ENCODE results near the gene SNRPD3.
"Not testable (repeated sequence)": the region's sequence is repeated elsewhere in the genome, so short reads cannot be mapped to it uniquely, and the experiment has no call there.

Gene SNRPD3

GRCh38 chr22:24588757-24589481, 33.1 kb downstream of the SNRPD3 start:
- in situ Hi-C loops (cut with MboI; ENCODE audit: low sequenced_read_pairs): no loop called here

- in situ Hi-C loops (cut with MboI; ENCODE audit: low sequenced_read_pairs): no loop called here
These were observed 33.8 kb downstream of the SNRPD3 start for GRCh38 chr22:24589518-24590030.

- in situ Hi-C loops (cut with MboI; ENCODE audit: low sequenced_read_pairs): no loop called here
These were observed 34.9 kb downstream of the SNRPD3 start for GRCh38 chr22:24590596-24591173.

GRCh38 chr22:24591286-24591830, 35.6 kb downstream of the SNRPD3 start:
- in situ Hi-C loops (cut with MboI; ENCODE audit: low sequenced_read_pairs): no loop called here

- in situ Hi-C loops (cut with MboI; ENCODE audit: low sequenced_read_pairs): no loop called here
These were observed 36.5 kb downstream of the SNRPD3 start for GRCh38 chr22:24592058-24592850.

GRCh38 chr22:24592851-24593558, 37.2 kb downstream of the SNRPD3 start, which contains the start of gene LRRC75B:
TSS of gene LRRC75B (minus strand) at chr22:24593073. CDS start at chr22:24593039, 34 bp downstream.
- in situ Hi-C loops (cut with MboI; ENCODE audit: low sequenced_read_pairs): no loop called here

- in situ Hi-C loops (cut with MboI; ENCODE audit: low sequenced_read_pairs): not testable (repeated sequence)
These were observed 37.7 kb downstream of the SNRPD3 start for GRCh38 chr22:24593559-24593835.

- in situ Hi-C loops (cut with MboI; ENCODE audit: low sequenced_read_pairs): no loop called here
These were observed 38.2 kb downstream of the SNRPD3 start for GRCh38 chr22:24593836-24594568.

- in situ Hi-C loops (cut with MboI; ENCODE audit: low sequenced_read_pairs): no loop called here
These were observed 38.8 kb downstream of the SNRPD3 start for GRCh38 chr22:24594569-24595120.

- in situ Hi-C loops (cut with MboI; ENCODE audit: low sequenced_read_pairs): no loop called here
These were observed 39.4 kb downstream of the SNRPD3 start for GRCh38 chr22:24595228-24595627.

GRCh38 chr22:24595863-24596262, 40.1 kb downstream of the SNRPD3 start:
- in situ Hi-C loops (cut with MboI; ENCODE audit: low sequenced_read_pairs): no loop called here

GRCh38 chr22:24597076-24597475, 41.3 kb downstream of the SNRPD3 start:
- in situ Hi-C loops (cut with MboI; ENCODE audit: low sequenced_read_pairs): not testable (repeated sequence)

GRCh38 chr22:24599514-24599913, 43.7 kb downstream of the SNRPD3 start:
- in situ Hi-C loops (cut with MboI; ENCODE audit: low sequenced_read_pairs): no loop called here

- in situ Hi-C loops (cut with MboI; ENCODE audit: low sequenced_read_pairs): not testable (repeated sequence)
These were observed 44.3 kb downstream of the SNRPD3 start for GRCh38 chr22:24599958-24600715.

- in situ Hi-C loops (cut with MboI; ENCODE audit: low sequenced_read_pairs): no loop called here
These were observed 45.7 kb downstream of the SNRPD3 start for GRCh38 chr22:24601217-24602104.

- in situ Hi-C loops (cut with MboI; ENCODE audit: low sequenced_read_pairs): not testable (repeated sequence)
These were observed 46.4 kb downstream of the SNRPD3 start for GRCh38 chr22:24602105-24602749.
